ENCODE results near the gene PTGER1. TPM values are rescaled to one million over a fixed set of nuclear protein-coding genes. Genes with fewer than 3 reads are reported as not detected.

The PTGER1 gene
- total and polyA plus RNA-seq, 2 of the 13 experiments (the other 11 are each of a cell fraction or from before 2014, with no cell fraction given) = 0.13 TPM; not detected in 1

DNA sequence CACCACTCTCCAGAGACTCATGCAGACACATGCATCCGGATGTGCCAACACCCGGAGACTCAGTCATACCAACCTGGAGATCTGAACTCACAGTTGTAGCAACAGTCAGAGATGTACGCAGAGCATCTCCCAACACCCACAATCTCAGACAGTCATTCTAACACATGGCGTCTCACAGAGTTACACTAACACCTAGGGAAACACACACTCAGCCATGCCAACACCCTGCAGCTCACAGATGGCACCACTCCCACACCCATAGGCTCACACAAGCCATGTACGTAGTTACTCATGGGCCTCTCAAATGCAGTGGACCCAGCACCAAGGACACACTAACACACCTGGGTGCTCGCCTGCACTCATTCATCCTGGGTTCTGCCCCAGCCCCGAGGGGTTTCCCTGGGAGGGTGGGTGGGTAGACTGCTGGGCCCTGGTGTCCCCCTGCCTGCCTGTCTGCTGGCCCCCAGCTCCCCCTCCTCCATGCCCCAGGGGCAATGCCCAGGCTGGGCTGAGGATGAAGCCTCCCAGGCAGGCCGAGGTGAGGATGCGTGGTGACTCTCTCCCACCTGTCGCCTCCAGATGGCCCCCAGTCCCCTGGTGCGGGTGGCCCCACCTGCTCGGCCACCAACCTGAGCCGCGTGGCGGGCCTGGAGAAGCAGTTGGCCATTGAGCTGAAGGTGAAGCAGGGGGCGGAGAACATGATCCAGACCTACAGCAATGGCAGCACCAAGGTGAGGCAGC lies 32.1 kb downstream of the PTGER1 start (continued):
- TF ChIP-seq, protein P1, sequence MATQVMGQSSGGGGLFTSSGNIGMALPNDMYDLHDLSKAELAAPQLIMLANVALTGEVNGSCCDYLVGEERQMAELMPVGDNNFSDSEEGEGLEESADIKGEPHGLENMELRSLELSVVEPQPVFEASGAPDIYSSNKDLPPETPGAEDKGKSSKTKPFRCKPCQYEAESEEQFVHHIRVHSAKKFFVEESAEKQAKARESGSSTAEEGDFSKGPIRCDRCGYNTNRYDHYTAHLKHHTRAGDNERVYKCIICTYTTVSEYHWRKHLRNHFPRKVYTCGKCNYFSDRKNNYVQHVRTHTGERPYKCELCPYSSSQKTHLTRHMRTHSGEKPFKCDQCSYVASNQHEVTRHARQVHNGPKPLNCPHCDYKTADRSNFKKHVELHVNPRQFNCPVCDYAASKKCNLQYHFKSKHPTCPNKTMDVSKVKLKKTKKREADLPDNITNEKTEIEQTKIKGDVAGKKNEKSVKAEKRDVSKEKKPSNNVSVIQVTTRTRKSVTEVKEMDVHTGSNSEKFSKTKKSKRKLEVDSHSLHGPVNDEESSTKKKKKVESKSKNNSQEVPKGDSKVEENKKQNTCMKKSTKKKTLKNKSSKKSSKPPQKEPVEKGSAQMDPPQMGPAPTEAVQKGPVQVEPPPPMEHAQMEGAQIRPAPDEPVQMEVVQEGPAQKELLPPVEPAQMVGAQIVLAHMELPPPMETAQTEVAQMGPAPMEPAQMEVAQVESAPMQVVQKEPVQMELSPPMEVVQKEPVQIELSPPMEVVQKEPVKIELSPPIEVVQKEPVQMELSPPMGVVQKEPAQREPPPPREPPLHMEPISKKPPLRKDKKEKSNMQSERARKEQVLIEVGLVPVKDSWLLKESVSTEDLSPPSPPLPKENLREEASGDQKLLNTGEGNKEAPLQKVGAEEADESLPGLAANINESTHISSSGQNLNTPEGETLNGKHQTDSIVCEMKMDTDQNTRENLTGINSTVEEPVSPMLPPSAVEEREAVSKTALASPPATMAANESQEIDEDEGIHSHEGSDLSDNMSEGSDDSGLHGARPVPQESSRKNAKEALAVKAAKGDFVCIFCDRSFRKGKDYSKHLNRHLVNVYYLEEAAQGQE (IDR thresholded peaks at IDR 0.05; ENCODE audit: borderline replicate concordance in 1 of 2, low read depth in 1 of 2, low read length in 2 of 2) = no peak
- TF ChIP-seq, protein P2, sequence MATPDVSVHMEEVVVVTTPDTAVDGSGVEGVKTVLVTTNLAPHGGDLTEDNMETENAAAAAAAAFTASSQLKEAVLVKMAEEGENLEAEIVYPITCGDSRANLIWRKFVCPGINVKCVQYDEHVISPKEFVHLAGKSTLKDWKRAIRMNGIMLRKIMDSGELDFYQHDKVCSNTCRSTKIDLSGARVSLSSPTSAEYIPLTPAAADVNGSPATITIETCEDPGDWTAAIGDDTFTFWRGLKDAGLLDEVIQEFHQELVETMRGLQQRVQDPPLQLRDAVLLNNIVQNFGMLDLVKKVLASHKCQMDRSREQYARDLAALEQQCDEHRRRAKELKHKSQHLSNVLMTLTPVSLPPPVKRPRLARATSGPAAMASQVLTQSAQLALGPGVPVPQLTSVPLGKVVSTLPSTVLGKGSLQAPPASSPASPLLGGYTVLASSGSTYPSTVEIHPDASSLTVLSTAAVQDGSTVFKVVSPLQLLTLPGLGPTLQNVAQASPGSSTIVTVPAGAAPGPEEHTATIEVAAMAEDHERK (CRISPR knock-in tag; IDR thresholded peaks at IDR 0.05; ENCODE audit: low read depth) = no peak
- TF ChIP-seq CERS6 (CRISPR knock-in tag; IDR thresholded peaks at IDR 0.05) (no peak), ZNF251 (CRISPR knock-in tag; IDR thresholded peaks at IDR 0.05) (no peak), SP1 (IDR thresholded peaks at IDR 0.05) (no peak), SP1 (CRISPR knock-in tag; IDR thresholded peaks at IDR 0.05) (no peak), ZUFSP (CRISPR knock-in tag; IDR thresholded peaks at IDR 0.05; ENCODE audit: borderline replicate concordance) (no peak), ZNF101 (CRISPR knock-in tag; IDR thresholded peaks at IDR 0.05; ENCODE audit: borderline replicate concordance, low read depth) (no peak), FIP1L1 (IDR thresholded peaks at IDR 0.05; ENCODE audit: borderline replicate concordance, insufficient read depth, low read depth, low read length) (no peak), MBD4 (IDR thresholded peaks at IDR 0.05; ENCODE audit: borderline replicate concordance, low read length) (no peak), ZKSCAN5 (CRISPR knock-in tag; IDR thresholded peaks at IDR 0.05) (no peak), ZNF335 (CRISPR knock-in tag; IDR thresholded peaks at IDR 0.05) (no peak), DNMT3B (CRISPR knock-in tag; conservative IDR thresholded peaks at IDR 0.05) (no peak), ZFP90 (CRISPR knock-in tag; IDR thresholded peaks at IDR 0.05; ENCODE audit: borderline replicate concordance) (no peak), ZNF33B (CRISPR knock-in tag; IDR thresholded peaks at IDR 0.05) (no peak)
- TF ChIP-seq, protein P3, sequence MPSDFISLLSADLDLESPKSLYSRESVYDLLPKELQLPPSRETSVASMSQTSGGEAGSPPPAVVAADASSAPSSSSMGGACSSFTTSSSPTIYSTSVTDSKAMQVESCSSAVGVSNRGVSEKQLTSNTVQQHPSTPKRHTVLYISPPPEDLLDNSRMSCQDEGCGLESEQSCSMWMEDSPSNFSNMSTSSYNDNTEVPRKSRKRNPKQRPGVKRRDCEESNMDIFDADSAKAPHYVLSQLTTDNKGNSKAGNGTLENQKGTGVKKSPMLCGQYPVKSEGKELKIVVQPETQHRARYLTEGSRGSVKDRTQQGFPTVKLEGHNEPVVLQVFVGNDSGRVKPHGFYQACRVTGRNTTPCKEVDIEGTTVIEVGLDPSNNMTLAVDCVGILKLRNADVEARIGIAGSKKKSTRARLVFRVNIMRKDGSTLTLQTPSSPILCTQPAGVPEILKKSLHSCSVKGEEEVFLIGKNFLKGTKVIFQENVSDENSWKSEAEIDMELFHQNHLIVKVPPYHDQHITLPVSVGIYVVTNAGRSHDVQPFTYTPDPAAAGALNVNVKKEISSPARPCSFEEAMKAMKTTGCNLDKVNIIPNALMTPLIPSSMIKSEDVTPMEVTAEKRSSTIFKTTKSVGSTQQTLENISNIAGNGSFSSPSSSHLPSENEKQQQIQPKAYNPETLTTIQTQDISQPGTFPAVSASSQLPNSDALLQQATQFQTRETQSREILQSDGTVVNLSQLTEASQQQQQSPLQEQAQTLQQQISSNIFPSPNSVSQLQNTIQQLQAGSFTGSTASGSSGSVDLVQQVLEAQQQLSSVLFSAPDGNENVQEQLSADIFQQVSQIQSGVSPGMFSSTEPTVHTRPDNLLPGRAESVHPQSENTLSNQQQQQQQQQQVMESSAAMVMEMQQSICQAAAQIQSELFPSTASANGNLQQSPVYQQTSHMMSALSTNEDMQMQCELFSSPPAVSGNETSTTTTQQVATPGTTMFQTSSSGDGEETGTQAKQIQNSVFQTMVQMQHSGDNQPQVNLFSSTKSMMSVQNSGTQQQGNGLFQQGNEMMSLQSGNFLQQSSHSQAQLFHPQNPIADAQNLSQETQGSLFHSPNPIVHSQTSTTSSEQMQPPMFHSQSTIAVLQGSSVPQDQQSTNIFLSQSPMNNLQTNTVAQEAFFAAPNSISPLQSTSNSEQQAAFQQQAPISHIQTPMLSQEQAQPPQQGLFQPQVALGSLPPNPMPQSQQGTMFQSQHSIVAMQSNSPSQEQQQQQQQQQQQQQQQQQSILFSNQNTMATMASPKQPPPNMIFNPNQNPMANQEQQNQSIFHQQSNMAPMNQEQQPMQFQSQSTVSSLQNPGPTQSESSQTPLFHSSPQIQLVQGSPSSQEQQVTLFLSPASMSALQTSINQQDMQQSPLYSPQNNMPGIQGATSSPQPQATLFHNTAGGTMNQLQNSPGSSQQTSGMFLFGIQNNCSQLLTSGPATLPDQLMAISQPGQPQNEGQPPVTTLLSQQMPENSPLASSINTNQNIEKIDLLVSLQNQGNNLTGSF (CRISPR knock-in tag; IDR thresholded peaks at IDR 0.05) = no peak
